ENCODE results near the gene MTFP1.

Gene MTFP1

GRCh38 chr22:30425327-30425615 lies 297 bp upstream of the MTFP1 start:
- peak overlapping the region; percentile 58 for H3K4me3 ChIP-seq (ENCODE audit: low read depth, low read length)
- TF ChIP-seq CTCF (IDR thresholded peaks at IDR 0.05; ENCODE audit: low read depth, low read length, missing control alignments), result no peak
- in situ Hi-C loops (cut with HindIII; ENCODE audit: low sequenced_read_pairs), result no loop called here
- no peak for DNase-seq (ENCODE audit: low read depth)

GRCh38 chr22:30426388-30427353 lies 1.1 kb downstream of the MTFP1 start:
- DNase-seq (ENCODE audit: low read depth), result no peak
- peak; percentile 75 for TF ChIP-seq CTCF (IDR thresholded peaks at IDR 0.05; ENCODE audit: low read depth, low read length, missing control alignments)
- H3K4me3 ChIP-seq (ENCODE audit: low read depth, low read length), result peak overlapping the region; percentile 58
- in situ Hi-C loops (cut with HindIII; ENCODE audit: low sequenced_read_pairs), result no loop called here

GRCh38 chr22:30427871-30428270 lies 2.3 kb downstream of the MTFP1 start:
- in situ Hi-C loops (cut with HindIII; ENCODE audit: low sequenced_read_pairs), result no loop called here
- no peak overlapping the region for H3K4me3 ChIP-seq (ENCODE audit: low read depth, low read length)
- no peak for TF ChIP-seq CTCF (IDR thresholded peaks at IDR 0.05; ENCODE audit: low read depth, low read length, missing control alignments)
- no peak for DNase-seq (ENCODE audit: low read depth)

GRCh38 chr22:30429887-30430286 lies 4.3 kb downstream of the MTFP1 start:
- DNase-seq (ENCODE audit: low read depth), result no peak
- in situ Hi-C loops (cut with HindIII; ENCODE audit: low sequenced_read_pairs), result no loop called here
- no peak overlapping the region for H3K4me3 ChIP-seq (ENCODE audit: low read depth, low read length)
- TF ChIP-seq CTCF (IDR thresholded peaks at IDR 0.05; ENCODE audit: low read depth, low read length, missing control alignments), result no peak

- no peak for TF ChIP-seq CTCF (IDR thresholded peaks at IDR 0.05; ENCODE audit: low read depth, low read length, missing control alignments)
- no peak overlapping the region for H3K4me3 ChIP-seq (ENCODE audit: low read depth, low read length)
- in situ Hi-C loops (cut with HindIII; ENCODE audit: low sequenced_read_pairs), result no loop called here
- no peak for DNase-seq (ENCODE audit: low read depth)
Observed at GRCh38 chr22:30430933-30431332, 5.4 kb downstream of the MTFP1 start.

- in situ Hi-C loops (cut with HindIII; ENCODE audit: low sequenced_read_pairs), result no loop called here
- DNase-seq (ENCODE audit: low read depth), result no peak
- no peak for TF ChIP-seq CTCF (IDR thresholded peaks at IDR 0.05; ENCODE audit: low read depth, low read length, missing control alignments)
- H3K4me3 ChIP-seq (ENCODE audit: low read depth, low read length), result no peak overlapping the region
Observed at GRCh38 chr22:30432096-30432495, 6.5 kb downstream of the MTFP1 start.

Data from astrocyte of the cerebellum (primary cell).